Kidney (tissue), 14 donors: Measurements from ENCODE around the gene CRB3. TPM values are rescaled to one million over a fixed set of nuclear protein-coding genes. Genes with fewer than 3 reads are reported as not detected.

Experiments used
- DNase-seq, 5 donors: peaks; one replicate each; pipeline ENCODE4 v3.0.0-alpha.2; 2013 to 2020
- FAIRE-seq: peaks from 2 replicates; lab custom pipeline; 2012; peaks lifted over from hg19 to GRCh38; lab: Jason Lieb, UNC
- H3K27ac ChIP-seq, 2 donors: one replicate each; pipeline ENCODE4 v1.7.0; 2013; ENCODE audit warnings: low read depth in 2 of 2, low read length in 2 of 2, inconsistent platforms in 1 of 2
- H3K27me3 ChIP-seq: one replicate; pipeline ENCODE4 v1.7.1; 2013; ENCODE audit warnings: low read length, inconsistent platforms; ENCODE audit not compliant: control insufficient read depth, insufficient read depth
- H3K36me3 ChIP-seq, 3 donors: one replicate each; pipeline versions ENCODE4 v1.7.0 to v1.7.1; 2013; ENCODE audit warnings: low read length in 3 of 3, control low read depth in 1 of 3, inconsistent platforms in 1 of 3; ENCODE audit not compliant: insufficient read depth in 3 of 3, control insufficient read depth in 2 of 3
- H3K4me1 ChIP-seq, 3 donors: one replicate each; pipeline versions ENCODE4 v1.7.0 to v1.7.1; 2013; ENCODE audit warnings: low read length in 3 of 3, inconsistent platforms in 1 of 3, low read depth in 1 of 3; ENCODE audit not compliant: control insufficient read depth in 2 of 3, insufficient read depth in 2 of 3
- H3K4me3 ChIP-seq, 3 donors: one replicate each; pipeline versions ENCODE4 v1.7.0 to v1.8.1; 2013; ENCODE audit warnings: low read length in 3 of 3, control low read depth in 1 of 3, inconsistent platforms in 1 of 3
- H3K9ac ChIP-seq, 3 donors: one replicate each; pipeline versions ENCODE4 v1.7.0 to v1.7.1; 2013; ENCODE audit warnings: low read length in 3 of 3, control low read depth in 1 of 3, inconsistent platforms in 1 of 3
- H3K9me3 ChIP-seq, 3 donors: one replicate each; pipeline versions ENCODE4 v1.7.0 to v1.7.1; 2013; ENCODE audit warnings: low read length in 3 of 3, control low read depth in 1 of 3, inconsistent platforms in 1 of 3; ENCODE audit not compliant: control insufficient read depth in 2 of 3, insufficient read depth in 1 of 3
- CTCF ChIP-seq: IDR thresholded peaks from 3 replicates; pipeline ENCODE4 v1.5.1; 2012; ENCODE audit warnings: mild to moderate bottlenecking, moderate library complexity, borderline replicate concordance; ENCODE audit not compliant: insufficient read depth; ENCODE audit errors: extremely low read depth
- intact Hi-C: fragments of 100-400 bp; cut with DNase I; formaldehyde crosslinking; loops from one replicate; pipeline ENCODE4 v1.11.1; 2022
- polyA plus RNA-seq: library from polyadenylated mRNA; stranded (reverse); fragments of 350-450 nt; fragmentation: Illumina TruSeq; extraction: RNeasy Lipid Tissue Mini Kit (QIAGEN cat#74804); gene quantifications from one replicate; pipeline ENCODE4 v1.2.3, GENCODE V29; 2014; ENCODE audit warnings: low read depth, low replicate concordance; ENCODE audit not compliant: insufficient read depth
- total RNA-seq: library from RNA; stranded (reverse); fragmentation: NEBNext Ultra II Directional; extraction: Animal tissue kit (Norgen Biotek cat#: 25700); gene quantifications from one replicate; pipeline ENCODE4 v1.2.1, GENCODE V29; 2021
- donor health status: control.
- donor health status: control.
- donor health status: control.
- donor health status: control.
- donor health status: control.
- donor health status: DM: yes; HTN: yes; CAD: no.
- donor health status: Normal renal cell carcinoma (clear cell type).

CRB3 gene
- total and polyA plus RNA-seq, 2 donors from 2014 or later = 51.9 to 58.2 TPM

DNA sequence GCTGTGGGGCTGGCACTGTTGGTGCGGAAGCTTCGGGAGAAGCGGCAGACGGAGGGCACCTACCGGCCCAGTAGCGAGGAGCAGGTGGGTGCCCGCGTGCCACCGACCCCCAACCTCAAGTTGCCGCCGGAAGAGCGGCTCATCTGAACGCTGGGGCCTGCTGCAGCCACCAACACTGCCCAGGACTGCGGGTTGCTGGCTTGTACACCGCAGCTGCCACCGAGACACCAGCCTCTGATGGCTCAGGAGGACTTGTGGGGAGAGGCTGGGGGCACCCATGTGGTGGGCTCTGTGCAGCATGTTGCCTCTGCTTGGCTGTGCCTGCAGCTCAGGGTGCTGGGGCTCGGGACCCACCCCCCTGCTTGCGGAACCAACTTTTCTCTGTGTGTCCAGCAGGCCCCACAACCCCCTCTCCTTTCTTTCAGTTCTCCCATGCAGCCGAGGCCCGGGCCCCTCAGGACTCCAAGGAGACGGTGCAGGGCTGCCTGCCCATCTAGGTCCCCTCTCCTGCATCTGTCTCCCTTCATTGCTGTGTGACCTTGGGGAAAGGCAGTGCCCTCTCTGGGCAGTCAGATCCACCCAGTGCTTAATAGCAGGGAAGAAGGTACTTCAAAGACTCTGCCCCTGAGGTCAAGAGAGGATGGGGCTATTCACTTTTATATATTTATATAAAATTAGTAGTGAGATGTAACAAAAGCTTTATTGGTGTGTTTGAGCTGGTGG is 2.6 kb downstream of the CRB3 start:
- FAIRE-seq (no peak), DNase-seq (no peak)
- intact Hi-C loops = no loop called here

DNA sequence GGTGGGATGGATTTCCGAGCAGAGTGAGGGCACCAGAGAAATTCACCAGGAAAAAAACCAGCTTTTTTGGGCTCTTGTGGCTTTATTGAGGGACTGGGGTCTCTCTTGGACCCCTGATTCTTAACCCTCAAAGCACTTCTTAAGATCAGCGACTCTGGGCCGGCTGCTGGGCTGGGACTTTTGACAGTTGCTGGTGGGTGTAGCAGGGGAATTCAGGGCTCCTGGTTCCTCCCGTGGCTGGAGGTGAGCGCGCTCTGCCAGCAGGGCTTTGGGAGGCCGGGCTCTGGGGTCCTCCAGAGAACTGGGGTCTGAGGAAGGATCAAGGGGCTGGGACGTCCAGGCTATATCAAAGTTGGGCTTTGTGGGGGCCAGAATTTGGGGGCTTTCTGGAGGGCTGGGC is 3.3 kb downstream of the CRB3 start:
- Histone ChIP-seq H3K27me3 (no peaks in the 10 kb centered on the region), H3K4me1 (peaks cover 0 to 4% (median 0%) of the 10 kb centered on the region in 3 donors), H3K36me3 (peaks cover 0 to 8% (median 5%) of the 10 kb centered on the region in 3 donors), H3K4me3 (no peak overlapping the region), H3K9me3 (no peaks in the 10 kb centered on the region), H3K9ac (no peak overlapping the region), H3K27ac (no peak overlapping the region)
- DNase-seq (no peak), FAIRE-seq (no peak)
- intact Hi-C loops = no loop called here
- no peak for TF ChIP-seq CTCF

More for the DNA sequence above, 2.6 kb downstream of the CRB3 start:
- Histone ChIP-seq H3K27me3 (no peaks in the 10 kb centered on the region), H3K9ac (no peak overlapping the region), H3K9me3 (no peaks in the 10 kb centered on the region), H3K4me1 (peaks cover 0 to 4% (median 0%) of the 10 kb centered on the region in 3 donors), H3K4me3 (no peak overlapping the region), H3K36me3 (peaks cover 0 to 8% (median 5%) of the 10 kb centered on the region in 3 donors), H3K27ac (no peak overlapping the region)
- TF ChIP-seq CTCF = no peak

- no peaks in the 10 kb centered on the region for H3K9me3 ChIP-seq
- no peak for TF ChIP-seq CTCF
- H3K36me3 ChIP-seq = peaks cover 0 to 8% (median 5%) of the 10 kb centered on the region in 3 donors
- DNase-seq (no peak), FAIRE-seq (no peak)
- H3K27me3 ChIP-seq = no peaks in the 10 kb centered on the region
- peaks cover 0 to 4% (median 0%) of the 10 kb centered on the region in 3 donors for H3K4me1 ChIP-seq
- no peak overlapping the region for H3K9ac ChIP-seq
- no peak overlapping the region for H3K4me3 ChIP-seq
- intact Hi-C loops = no loop called here
- H3K27ac ChIP-seq = no peak overlapping the region
Observed at GRCh38 chr19:6470173-6470572, 6.1 kb downstream of the CRB3 start.
